ENCODE data around the gene TMEM225B.
"Not testable (repeated sequence)": the region's sequence is repeated elsewhere in the genome, so short reads cannot be mapped to it uniquely, and the experiment has no call there.

The TMEM225B gene

DNA sequence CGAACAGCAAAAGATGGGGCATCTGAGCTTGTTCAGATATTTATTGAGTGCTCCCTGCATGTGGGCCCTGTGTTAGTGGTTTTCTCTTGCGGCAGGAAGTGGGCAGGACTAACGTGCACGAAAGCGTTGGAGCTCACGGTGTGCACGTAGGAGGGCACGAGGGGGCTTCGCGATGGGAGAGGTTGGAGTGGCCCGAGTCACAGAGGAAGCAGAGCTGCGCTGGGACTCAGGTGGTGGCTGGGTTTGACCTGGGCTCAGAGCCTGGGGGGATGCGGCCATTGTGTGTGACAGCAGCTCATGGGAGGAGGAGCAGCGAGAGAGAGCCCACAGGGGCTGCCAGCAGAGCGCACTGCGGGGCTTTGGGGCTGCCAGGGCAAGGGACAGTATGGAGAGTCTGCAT lies 26.4 kb downstream of the TMEM225B start:
- DNase-seq = no peak

DNA sequence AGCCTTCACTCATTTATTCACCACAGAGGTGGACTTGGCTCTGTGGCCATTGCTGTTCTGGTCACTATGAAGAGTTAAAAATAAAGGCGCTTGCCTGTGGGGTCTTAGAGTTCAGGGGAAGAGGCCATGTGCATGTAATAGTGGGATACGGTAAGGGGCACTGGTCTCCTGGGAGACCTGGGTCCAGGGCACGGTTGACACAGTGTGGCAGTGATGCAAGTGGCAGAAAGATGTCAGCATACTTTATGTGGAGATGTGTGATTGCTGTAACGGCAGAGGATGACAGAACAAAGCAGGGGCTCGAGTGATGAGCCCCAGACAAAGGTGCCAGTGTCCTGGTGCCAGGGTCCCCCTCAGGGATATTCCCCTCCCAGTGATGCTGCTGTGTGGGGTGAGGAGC lies 27.3 kb downstream of the TMEM225B start:
- no peak for DNase-seq

DNA sequence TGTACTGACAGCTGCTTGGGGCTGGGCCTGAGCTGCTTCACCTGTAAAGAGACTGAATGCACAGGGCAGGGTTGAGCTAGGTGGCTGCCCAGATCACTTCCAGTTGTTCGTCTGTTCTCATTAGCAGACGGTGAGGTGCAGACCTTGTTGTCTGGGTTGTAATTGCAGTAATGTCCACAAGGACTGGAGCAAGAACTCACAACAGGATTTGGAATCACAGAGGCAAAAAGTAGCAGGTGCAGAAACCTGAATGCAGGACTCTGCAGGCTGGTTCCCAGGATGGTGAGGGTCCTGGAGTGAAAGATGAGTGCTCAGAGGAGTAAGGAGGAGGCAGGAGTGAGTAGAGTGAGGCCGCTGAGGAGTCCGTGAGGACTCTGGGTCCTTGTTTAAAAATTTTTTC lies 27.9 kb downstream of the TMEM225B start:
- no peak for DNase-seq

DNA sequence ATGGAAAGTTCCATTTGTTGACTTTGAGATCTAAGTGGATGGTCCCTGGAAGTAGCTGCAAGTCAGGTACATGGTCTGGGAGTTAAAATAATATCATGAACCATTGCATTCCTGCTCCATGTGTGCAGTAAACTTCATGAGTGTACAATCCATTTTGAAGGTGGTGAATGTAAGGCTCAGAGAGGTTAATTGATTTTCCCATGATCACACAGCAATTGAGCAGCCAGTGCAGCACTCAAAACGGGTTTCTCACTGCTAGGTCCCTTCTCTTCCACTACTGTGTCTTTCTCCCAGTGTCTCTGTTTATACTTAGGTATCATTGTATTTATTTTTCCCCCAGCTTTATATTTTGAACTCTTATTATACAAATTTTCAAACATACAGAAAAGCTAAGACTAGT lies 28.6 kb downstream of the TMEM225B start:
- no peak for DNase-seq

DNA sequence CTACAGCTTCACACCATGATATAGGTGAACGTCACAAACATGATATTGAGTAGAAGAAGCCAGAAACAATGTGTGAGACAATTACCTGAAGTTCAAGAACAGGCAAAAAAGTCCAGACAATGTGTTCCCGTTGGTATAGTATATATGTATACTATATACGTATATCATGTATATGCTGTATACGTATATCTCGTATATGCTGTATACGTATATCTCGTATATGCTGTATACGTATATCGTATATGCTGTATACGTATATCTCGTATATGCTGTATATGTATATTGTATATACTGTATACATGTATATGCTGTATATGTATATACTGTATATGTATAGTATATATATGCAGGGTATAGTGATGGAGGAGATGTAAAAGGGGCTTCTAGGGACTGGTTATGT lies 29.4 kb downstream of the TMEM225B start:
- DNase-seq = no peak

DNA sequence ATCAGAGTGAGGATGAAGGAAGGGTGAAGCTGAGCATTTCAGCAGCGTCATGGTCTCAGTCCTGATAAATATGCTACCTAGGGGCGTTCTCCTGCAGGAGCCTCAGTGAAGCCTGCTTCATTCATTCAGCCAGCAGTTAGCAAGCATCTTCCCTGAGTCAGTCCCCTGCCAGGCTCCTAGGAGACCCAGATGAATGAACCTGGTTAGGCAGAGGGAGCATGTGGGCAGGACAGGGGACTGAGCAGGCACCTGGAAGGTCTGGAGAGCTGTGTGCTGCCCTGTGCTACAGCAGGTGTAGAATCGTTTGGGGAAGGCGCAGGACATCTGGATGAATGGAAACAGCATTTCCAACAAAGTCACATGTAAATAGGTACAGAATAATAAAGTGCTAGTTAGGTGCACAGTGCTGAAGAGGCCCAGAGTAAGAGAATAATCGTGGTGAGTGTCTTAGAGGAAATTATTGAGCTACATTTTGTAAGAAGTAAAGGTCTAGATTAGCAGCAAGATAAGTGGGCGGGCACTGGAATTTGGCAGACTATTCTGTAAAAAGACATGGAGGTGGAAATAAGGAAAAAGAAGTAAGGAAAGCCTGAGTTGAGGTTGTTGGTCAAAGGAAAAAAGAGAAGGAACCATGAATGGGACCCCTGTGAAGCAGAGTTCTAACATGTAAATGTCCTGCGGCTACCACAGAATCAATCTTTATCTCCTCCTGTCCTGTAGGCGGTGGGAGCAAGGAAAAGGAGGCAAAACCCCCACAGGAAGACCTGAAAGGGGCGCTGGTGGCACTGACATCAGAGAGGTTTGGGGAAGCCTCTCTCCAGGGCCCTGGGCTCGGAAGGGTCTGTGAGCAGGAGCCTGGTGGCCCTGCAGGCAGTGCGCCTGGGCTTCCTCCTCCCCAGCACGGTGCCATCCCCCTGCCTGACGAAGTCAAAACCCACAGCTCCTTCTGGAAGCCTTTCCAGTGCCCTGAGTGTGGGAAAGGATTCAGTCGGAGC lies 30.7 kb downstream of the TMEM225B start:
- DNase-seq = no peak

DNA sequence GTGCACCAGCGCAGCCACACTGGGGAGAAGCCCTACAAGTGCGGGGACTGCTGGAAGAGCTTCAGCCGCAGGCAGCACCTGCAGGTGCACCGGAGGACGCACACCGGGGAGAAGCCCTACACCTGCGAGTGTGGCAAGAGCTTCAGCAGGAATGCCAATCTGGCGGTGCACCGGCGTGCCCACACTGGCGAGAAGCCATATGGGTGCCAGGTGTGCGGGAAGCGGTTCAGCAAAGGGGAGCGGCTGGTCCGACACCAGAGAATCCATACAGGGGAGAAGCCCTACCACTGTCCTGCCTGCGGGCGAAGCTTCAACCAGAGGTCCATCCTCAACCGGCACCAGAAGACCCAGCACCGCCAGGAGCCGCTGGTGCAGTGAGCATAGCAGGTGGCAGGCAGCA lies 31.6 kb downstream of the TMEM225B start:
- DNase-seq = no peak

DNA sequence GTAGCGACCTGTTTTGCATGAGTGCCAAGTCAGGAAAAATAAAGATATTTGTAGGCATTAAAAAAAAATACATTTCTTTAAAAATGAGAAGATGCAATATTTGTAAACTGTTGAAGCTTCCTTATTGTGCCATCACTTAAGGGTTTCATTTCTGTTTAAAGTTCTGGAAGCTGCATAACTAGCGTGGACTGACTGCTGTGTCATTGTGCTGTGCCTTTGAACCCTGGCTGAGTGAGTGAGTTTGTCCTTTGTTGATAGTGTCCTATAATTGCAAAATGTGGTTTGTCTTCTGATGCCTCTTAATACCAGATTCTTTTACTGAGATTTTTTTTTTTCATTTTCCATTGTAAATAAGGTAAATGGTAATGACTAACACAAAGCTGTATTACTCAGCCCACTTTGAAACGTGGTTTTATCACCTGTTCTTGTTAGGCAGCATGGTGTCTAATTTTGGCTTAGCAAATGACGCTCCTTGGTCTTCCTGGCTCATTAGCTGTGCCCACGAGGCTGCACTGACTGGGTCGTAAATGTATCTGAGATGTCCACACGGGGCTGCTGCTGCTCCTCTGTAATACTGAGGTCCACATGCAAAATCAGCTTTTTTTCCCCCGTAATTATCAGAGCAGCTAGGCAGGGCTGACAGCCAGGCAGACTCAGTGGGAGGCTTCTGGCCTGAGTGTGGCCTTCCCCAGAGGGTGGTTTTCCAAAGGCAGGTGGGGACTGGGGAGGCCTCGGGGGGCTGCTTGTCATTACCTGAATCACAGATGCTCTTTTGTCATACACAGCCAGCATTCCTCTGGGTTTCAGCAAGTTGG lies 33.4 kb downstream of the TMEM225B start:
- no peak for DNase-seq

DNA sequence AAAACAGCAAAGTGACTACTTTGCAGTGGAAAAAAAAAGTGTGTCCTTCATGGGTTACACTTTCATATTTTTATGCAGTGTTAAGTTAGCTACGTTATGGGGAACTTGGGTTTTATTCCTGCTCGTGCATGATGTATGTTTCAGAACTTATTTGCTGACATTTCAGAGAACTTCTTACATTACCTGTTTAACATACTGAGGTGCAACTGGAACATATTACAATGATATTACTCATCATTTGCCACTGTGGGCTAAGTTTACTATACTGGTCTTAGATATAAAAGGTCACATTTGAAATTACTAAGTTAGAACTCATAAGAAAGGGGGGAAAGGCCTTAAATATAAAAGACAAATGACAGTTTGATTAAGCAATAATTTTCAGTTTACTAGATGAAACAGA lies 39.3 kb downstream of the TMEM225B start:
- not testable (repeated sequence) for DNase-seq

DNA sequence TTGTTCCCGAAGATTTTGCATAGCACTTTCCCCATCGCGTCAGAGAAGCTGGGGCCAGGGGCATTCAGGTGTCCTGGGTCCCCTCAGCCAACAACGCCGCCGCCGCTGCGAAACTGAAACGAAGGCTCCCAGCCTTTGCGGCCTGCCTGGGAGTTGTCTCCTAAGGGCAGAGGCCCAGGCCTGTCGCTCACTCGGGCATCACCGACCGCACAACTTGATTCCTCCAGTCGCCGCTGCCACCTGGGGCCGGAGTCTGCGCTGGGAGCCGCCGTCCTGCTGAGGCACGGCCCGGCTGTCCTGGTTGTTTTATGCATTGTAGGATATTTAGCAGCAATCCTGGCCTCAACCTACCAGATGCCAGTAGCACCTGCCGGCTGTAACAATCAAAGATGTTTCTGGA lies 40.7 kb downstream of the TMEM225B start:
- no peak for DNase-seq

DNA sequence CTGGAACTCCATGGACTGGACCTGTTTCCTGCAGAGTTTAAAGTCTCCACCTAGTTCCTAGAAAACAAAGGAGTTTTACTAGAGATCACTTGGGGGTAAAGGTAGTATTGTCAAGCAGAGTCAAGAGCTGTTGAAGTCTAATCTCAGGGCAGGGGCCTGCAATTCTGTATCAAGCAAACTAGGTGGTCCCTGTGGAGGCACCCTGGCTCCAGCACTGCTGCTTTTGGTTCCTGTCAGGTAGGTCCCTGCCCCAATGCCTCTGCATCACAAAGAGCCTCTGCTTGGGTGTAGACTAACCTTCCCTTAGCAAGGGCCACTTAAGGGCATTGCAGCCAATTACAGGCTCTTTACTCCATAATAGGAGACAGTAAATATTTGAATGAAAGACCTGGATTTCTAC lies 41.2 kb downstream of the TMEM225B start:
- no peak for DNase-seq

DNA sequence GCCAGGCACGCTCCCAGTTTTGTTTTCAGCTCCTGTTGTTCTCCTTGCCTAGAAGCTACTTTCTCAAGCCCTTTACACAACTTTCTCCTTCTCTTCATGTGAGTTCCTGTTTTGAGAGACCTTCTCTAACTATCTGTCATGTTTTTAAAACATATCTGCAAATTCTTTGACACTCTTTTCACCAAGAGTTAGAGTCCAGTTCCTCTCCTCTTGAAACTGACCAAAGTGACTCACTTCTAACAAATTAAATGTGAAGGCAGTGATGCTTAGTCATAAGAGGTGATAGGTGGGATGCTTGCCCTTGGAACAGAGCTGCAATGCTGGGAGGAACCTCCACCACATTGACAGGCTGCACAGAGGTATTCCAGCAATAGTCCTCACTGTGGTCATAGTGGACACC lies 44.0 kb downstream of the TMEM225B start:
- DNase-seq = no peak

DNA sequence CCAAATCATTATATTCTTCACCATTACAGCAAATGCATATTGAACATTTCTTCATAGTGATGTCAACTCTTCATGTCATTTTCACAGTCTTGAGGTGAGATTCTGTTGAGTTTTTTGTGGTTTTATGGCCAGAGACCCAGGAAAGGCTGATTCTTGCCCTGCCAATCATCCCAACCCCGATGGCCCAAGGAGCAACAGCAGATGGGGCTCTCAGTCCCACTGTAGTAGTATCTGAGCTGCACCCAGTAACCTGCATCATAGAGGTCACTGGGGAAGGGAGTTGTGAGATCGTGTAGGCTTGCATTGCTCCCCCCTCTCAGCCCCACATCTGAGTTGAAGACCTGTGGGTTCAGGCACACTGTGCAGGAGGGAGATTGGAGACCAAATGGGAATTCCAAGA lies 45.4 kb downstream of the TMEM225B start:
- no peak for DNase-seq

DNA sequence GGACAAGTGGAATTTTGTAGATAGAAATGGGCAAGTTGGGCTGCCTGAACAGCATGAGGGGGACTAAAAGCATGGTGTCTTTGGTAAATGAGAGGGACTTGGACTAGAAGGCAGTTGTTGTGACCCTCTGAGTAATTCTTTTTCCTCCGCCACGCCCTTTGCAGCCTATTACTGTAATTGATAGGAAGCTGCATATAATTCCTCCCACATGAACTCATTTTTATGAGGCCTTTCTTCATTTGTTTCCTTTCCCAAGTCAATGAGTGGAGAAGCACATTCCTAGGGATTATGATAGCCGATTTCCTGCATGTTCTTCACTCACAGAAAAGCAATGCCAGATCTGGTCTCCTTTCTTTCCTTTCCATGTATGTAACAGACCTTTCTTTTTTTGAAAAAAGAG lies 46.4 kb downstream of the TMEM225B start:
- DNase-seq = no peak

DNA sequence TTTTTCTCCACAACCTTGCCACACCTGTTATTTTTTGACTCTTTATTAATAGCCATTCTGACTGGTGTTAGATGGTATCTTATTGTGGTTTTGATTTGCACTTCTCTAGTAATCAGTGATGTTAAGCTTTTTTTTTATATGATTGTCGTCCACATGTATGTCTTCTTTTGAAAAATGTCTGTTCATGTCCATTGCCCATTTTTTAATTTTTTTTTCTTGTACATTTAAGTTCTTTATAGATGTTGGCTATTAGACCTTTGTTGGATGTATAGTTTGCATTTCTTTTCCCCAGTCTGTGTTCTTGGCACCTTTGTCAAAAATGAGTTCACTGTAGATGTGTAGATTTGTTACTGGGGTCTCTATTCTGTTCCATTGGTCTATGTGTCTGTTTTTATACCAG lies 47.5 kb downstream of the TMEM225B start:
- no peak for DNase-seq

DNA sequence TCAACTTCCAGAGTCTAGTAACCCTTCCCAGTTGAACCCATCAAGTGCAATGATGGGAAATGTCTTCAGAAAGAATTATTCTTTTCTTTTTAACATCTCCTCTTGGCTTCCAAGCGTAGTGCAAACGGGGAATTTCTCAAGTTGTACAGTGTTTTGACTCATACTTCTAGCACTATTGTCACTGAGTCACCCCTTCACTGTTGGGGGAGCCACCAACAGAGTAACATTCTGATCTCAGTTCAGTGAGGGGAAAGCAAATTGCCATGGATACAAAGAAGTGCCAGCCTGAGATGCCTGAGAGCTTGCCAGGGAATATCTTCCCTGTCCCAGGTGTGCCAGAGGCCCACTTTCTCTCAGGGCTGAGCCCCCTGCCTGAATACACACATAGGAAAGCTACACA lies 50.8 kb downstream of the TMEM225B start:
- DNase-seq = no peak

DNA sequence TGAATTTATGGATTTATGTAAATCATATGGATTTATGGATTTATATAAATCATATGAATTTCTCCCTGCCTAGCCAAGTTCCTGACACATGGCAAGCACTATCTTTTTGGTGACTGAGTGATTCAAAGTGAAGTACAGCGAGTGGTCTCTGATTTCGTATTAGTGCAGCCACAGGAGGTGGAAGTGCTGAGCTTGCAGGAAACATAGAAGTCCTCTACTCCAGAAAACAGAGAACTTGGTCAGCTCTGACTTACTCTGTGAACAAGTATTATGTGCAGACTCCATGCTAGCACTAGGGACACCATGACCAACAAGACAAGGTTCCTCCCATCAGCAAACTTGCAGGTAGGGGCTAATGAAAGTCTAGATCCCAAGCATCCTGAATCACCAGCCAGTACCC lies 53.2 kb downstream of the TMEM225B start:
- DNase-seq = no peak

DNA sequence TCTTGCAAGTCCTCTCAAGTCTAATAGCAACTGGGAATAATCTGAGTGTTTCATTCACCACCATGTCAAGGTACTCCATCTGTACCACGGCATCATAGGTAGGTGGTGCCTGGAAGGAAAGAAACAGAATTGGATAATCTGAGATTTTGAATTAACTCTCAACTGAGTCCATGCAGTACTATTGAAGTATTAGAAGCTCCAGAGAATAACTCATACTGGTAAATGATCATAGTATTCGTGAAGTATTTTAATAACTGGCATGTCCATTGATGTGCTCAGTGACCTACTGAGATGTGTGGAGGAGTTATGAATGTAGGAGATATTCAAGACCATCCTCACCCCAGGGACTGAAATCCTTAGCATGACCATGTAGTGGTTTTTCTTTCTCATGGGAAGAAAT lies 54.6 kb downstream of the TMEM225B start:
- DNase-seq = no peak

DNA sequence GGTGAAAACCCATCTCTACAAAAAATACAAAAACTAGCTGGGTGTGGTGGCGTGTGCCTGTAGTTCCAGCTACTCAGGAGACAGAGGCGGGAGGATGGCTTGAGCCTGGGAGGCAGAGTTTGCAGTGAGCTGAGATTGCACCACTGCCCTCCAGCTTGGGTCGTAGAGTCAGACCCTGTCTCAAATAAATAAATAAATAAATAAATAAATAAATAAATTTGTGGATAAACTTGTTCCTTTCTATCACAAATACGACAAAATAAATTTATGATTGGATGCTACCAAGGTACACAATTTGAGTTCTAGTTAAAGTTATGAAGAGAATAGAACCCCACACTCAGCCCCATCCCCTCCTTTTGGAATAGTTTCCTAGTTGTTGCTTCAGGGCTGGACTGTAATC lies 55.2 kb downstream of the TMEM225B start:
- not testable (repeated sequence) for DNase-seq

DNA sequence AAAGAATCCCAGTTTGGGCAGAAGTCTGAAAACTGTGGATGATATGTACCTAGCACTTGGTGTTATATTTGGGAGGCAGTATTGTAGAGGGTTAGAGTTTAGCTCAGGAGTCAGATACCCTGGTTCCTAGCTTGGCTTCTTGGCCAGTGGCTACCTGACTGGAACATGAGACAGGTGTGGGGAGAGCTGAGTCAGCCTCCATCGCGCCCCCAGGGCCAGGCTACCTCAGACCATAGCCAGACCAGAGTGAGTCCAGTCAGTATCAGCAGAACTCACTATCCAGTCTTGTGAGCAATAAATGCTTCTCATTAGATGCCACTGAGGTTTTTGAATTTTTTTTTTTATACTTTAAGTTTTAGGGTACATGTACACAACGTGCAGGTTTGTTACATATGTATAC lies 55.7 kb downstream of the TMEM225B start:
- no peak for DNase-seq

DNA sequence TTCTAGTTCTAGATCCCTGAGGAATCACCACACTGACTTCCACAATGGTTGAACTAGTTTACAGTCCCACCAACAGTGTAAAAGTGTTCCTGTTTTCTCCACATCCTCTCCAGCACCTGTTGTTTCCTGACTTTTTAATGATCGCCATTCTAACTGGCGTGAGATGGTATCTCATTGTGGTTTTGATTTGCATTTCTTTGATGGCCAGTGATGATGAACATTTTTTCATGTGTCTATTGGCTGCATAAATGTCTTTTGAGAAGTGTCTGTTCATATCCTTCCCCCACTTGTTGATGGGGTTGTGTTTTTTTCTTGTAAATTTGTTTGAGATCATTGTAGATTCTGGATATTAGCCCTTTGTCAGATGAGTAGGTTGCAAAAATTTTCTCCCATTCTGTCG lies 56.6 kb downstream of the TMEM225B start:
- DNase-seq = not testable (repeated sequence)

DNA sequence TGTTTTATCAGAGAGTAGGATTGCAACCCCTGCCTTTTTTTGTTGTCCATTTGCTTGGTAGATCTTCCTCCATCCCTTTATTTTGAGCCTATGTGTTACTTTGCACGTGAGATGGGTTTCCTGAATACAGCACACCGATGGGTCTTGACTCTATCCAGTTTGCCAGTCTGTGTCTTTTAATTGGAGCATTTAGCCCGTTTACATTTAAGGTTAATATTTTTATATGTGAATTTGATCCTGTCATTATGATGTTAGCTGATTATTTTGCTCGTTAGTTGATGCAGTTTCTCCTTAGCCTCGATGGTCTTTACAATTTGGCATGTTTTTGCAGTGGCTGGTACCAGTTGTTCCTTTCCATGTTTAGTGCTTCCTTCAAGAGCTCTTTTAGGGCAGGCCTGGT lies 59.8 kb downstream of the TMEM225B start:
- DNase-seq = not testable (repeated sequence)

Data from NCI-H1930 (cell line).